ENCODE results near the gene PRND. TPM values are rescaled to one million over a fixed set of nuclear protein-coding genes. Genes with fewer than 3 reads are reported as not detected.

Gene PRND
- total RNA-seq, 1 donor from 2014 or later: not detected

- H3K4me3 ChIP-seq: no peak overlapping the region
- no peaks in the 10 kb centered on the region for H3K36me3 ChIP-seq
- H3K27me3 ChIP-seq (ENCODE audit: low read depth): no peaks in the 10 kb centered on the region
- no peaks in the 10 kb centered on the region for H3K9me3 ChIP-seq (replicated peaks)
- TF ChIP-seq CTCF (IDR thresholded peaks at IDR 0.05; ENCODE audit: borderline replicate concordance): no peak
- peaks cover 32% of the 10 kb centered on the region for H3K4me1 ChIP-seq
- no peak for DNase-seq
- intact Hi-C loops (cut with micrococcal nuclease): no loop called here
- H3K27ac ChIP-seq (replicated peaks): peak overlapping the region; percentile 81
Measured at GRCh38 chr20:4681401-4681800, 40.3 kb upstream of the PRND start.

- no peak overlapping the region for H3K4me3 ChIP-seq
- no peak for DNase-seq
- H3K36me3 ChIP-seq: no peaks in the 10 kb centered on the region
- H3K9me3 ChIP-seq (replicated peaks): no peaks in the 10 kb centered on the region
- H3K27ac ChIP-seq (replicated peaks): peak overlapping the region; percentile 81
- no peaks in the 10 kb centered on the region for H3K27me3 ChIP-seq (ENCODE audit: low read depth)
- H3K4me1 ChIP-seq: peaks cover 38% of the 10 kb centered on the region
- intact Hi-C loops (cut with micrococcal nuclease): no loop called here
- no peak for TF ChIP-seq CTCF (IDR thresholded peaks at IDR 0.05; ENCODE audit: borderline replicate concordance)
Measured at GRCh38 chr20:4681991-4682401, 39.7 kb upstream of the PRND start.

- no peaks in the 10 kb centered on the region for H3K9me3 ChIP-seq (replicated peaks)
- no peak overlapping the region for H3K4me3 ChIP-seq
- H3K4me1 ChIP-seq: peaks cover 44% of the 10 kb centered on the region
- H3K27ac ChIP-seq (replicated peaks): peak overlapping the region; percentile 81
- DNase-seq: no peak
- TF ChIP-seq CTCF (IDR thresholded peaks at IDR 0.05; ENCODE audit: borderline replicate concordance): no peak
- H3K27me3 ChIP-seq (ENCODE audit: low read depth): no peaks in the 10 kb centered on the region
- H3K36me3 ChIP-seq: no peaks in the 10 kb centered on the region
- intact Hi-C loops (cut with micrococcal nuclease): no loop called here
Measured at GRCh38 chr20:4682682-4683081, 39.0 kb upstream of the PRND start.

GRCh38 chr20:4683261-4683660 is 38.4 kb upstream of the PRND start:
- Histone ChIP-seq H3K27ac (replicated peaks) (no peak overlapping the region), H3K4me1 (peaks cover 50% of the 10 kb centered on the region), H3K4me3 (no peak overlapping the region), H3K36me3 (no peaks in the 10 kb centered on the region), H3K27me3 (ENCODE audit: low read depth) (no peaks in the 10 kb centered on the region), H3K9me3 (replicated peaks) (no peaks in the 10 kb centered on the region)
- TF ChIP-seq CTCF (IDR thresholded peaks at IDR 0.05; ENCODE audit: borderline replicate concordance): no peak
- no peak for DNase-seq
- intact Hi-C loops (cut with micrococcal nuclease): no loop called here

GRCh38 chr20:4684837-4685413 is 36.8 kb upstream of the PRND start:
- Histone ChIP-seq H3K4me1 (peaks cover 66% of the 10 kb centered on the region), H3K36me3 (no peaks in the 10 kb centered on the region), H3K27me3 (ENCODE audit: low read depth) (no peaks in the 10 kb centered on the region), H3K27ac (replicated peaks) (peak overlapping the region; percentile 97), H3K4me3 (no peak overlapping the region), H3K9me3 (replicated peaks) (no peaks in the 10 kb centered on the region)
- DNase-seq: no peak
- TF ChIP-seq CTCF (IDR thresholded peaks at IDR 0.05; ENCODE audit: borderline replicate concordance): no peak
- intact Hi-C loops (cut with micrococcal nuclease): no loop called here
